MM.1S (cell line): Measurements from ENCODE around the gene TPK1.

Experiments used
- DNase-seq: peaks from one replicate; pipeline ENCODE4 v3.0.0-alpha.2; 2015
- H2AFZ ChIP-seq: fragments of 300-600 bp; sonication (generic); 2 replicates; pipeline ENCODE4 v1.6.0; 2016; ENCODE audit warnings: antibody characterized with exemption, low read length
- H3F3A ChIP-seq: fragments of 300-600 bp; sonication (generic); 2 replicates; pipeline ENCODE4 v1.6.1; 2016; ENCODE audit warnings: mild to moderate bottlenecking, antibody characterized with exemption, low read length, moderate library complexity, mixed read lengths; ENCODE audit not compliant: insufficient read depth
- H3K27ac ChIP-seq: fragments of 300-600 bp; sonication (generic); 2 replicates; pipeline ENCODE4 v1.5.1; 2016; ENCODE audit warnings: mild to moderate bottlenecking, low read length
- H3K27me3 ChIP-seq: fragments of 300-600 bp; sonication (generic); replicated peaks from 2 replicates; pipeline ENCODE4 v1.6.0; 2016; ENCODE audit warnings: low read length; ENCODE audit not compliant: insufficient read depth
- H3K36me3 ChIP-seq: fragments of 300-600 bp; sonication (generic); replicated peaks from 2 replicates; pipeline ENCODE4 v1.6.1; 2016; ENCODE audit warnings: mild to moderate bottlenecking, low read length, mixed read lengths; ENCODE audit not compliant: insufficient read depth
- H3K4me1 ChIP-seq: fragments of 300-600 bp; sonication (generic); 2 replicates; pipeline ENCODE4 v1.6.1; 2016; ENCODE audit warnings: low read length, mixed read lengths
- H3K4me2 ChIP-seq: fragments of 300-600 bp; sonication (generic); 2 replicates; pipeline ENCODE4 v1.6.0; 2016; ENCODE audit warnings: low read depth, low read length
- H3K4me3 ChIP-seq: fragments of 300-600 bp; sonication (generic); 2 replicates; pipeline ENCODE4 v1.5.1; 2016; ENCODE audit warnings: low read length, mixed read lengths
- H3K79me2 ChIP-seq: fragments of 300-600 bp; sonication (generic); 2 replicates; pipeline ENCODE4 v1.6.1; 2016; ENCODE audit warnings: mixed run types, low read length, mixed read lengths
- H3K9ac ChIP-seq: fragments of 300-600 bp; sonication (generic); 2 replicates; pipeline ENCODE4 v1.6.1; 2016; ENCODE audit warnings: low read length, mixed read lengths
- H3K9me2 ChIP-seq: fragments of 300-600 bp; sonication (generic); replicated peaks from 2 replicates; pipeline ENCODE4 v1.6.1; 2016; ENCODE audit warnings: mild to moderate bottlenecking, low read length, mixed read lengths; ENCODE audit not compliant: insufficient read depth
- H3K9me3 ChIP-seq: fragments of 300-600 bp; sonication (generic); replicated peaks from 2 replicates; pipeline ENCODE4 v1.6.1; 2016; ENCODE audit warnings: mild to moderate bottlenecking, low read length, mixed read lengths; ENCODE audit not compliant: insufficient read depth
- H4K20me1 ChIP-seq: fragments of 300-600 bp; sonication (generic); 2 replicates; pipeline ENCODE4 v1.6.1; 2016; ENCODE audit warnings: mild to moderate bottlenecking, low read length, moderate library complexity, mixed read lengths; ENCODE audit not compliant: insufficient read depth
- CTCF ChIP-seq: fragments of 300-600 bp; sonication (generic); IDR thresholded peaks from 2 replicates; pipeline ENCODE4 v1.5.1; 2016; ENCODE audit warnings: antibody characterized with exemption, low read length, mixed read lengths
- EZH2 ChIP-seq: fragments of 300-600 bp; sonication (generic); optimal IDR thresholded peaks from 2 replicates; pipeline ENCODE3; 2017; ENCODE audit warnings: low read depth, mild to moderate bottlenecking, antibody characterized with exemption, low read length, mixed read lengths
- EZH2phosphoT487 ChIP-seq: fragments of 300-600 bp; sonication (generic); IDR thresholded peaks from 2 replicates; pipeline ENCODE4 v1.6.1; 2018; ENCODE audit warnings: antibody characterized with exemption, low read length

Gene TPK1

GRCh38 chr7:144416341-144416740 is 419.5 kb downstream of the TPK1 start:
- no peak overlapping the region for H2AFZ ChIP-seq
- no peaks in the 10 kb centered on the region for H4K20me1 ChIP-seq
- H3K4me3 ChIP-seq = no peak overlapping the region
- no peak overlapping the region for H3K9ac ChIP-seq
- H3K9me2 ChIP-seq = no peaks in the 10 kb centered on the region
- no peaks in the 10 kb centered on the region for H3K27me3 ChIP-seq
- no peaks in the 10 kb centered on the region for H3F3A ChIP-seq
- H3K4me2 ChIP-seq = no peak overlapping the region
- TF ChIP-seq EZH2phosphoT487 (no peak), EZH2 (no peak), CTCF (no peak)
- DNase-seq = no peak
- no peaks in the 10 kb centered on the region for H3K36me3 ChIP-seq
- H3K9me3 ChIP-seq = no peaks in the 10 kb centered on the region
- H3K4me1 ChIP-seq = no peaks in the 10 kb centered on the region
- H3K27ac ChIP-seq = no peak overlapping the region
- H3K79me2 ChIP-seq = no peaks in the 10 kb centered on the region

GRCh38 chr7:144415858-144416257 is 420.0 kb downstream of the TPK1 start:
- Histone ChIP-seq H3K9me2 (no peaks in the 10 kb centered on the region), H3F3A (no peaks in the 10 kb centered on the region), H2AFZ (no peak overlapping the region), H3K9ac (no peak overlapping the region), H3K9me3 (no peaks in the 10 kb centered on the region), H3K79me2 (no peaks in the 10 kb centered on the region), H3K27me3 (no peaks in the 10 kb centered on the region), H3K27ac (no peak overlapping the region), H3K4me2 (no peak overlapping the region), H3K36me3 (no peaks in the 10 kb centered on the region), H4K20me1 (no peaks in the 10 kb centered on the region), H3K4me1 (no peaks in the 10 kb centered on the region), H3K4me3 (no peak overlapping the region)
- TF ChIP-seq CTCF (no peak), EZH2 (no peak), EZH2phosphoT487 (no peak)
- DNase-seq = no peak

DNA sequence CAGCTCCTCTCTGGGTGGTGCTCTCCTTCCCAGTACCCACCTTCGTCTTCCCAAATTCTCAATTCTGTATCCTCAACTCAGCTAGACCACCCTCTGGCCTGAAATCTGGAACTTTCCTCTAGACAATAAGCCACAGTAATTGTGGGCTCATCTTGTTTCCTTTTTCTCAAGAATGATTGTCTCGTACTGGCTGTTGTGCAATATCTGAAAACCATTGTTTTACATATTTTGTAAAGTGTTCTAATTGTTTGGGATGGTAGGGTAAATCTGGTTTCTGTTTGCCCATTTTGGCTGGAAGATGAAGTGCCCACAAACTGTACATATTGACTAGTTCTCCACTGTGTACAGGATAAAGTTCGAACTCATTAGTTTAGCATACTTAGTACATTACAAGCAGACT is 421.0 kb downstream of the TPK1 start:
- Histone ChIP-seq H3K27me3 (no peaks in the 10 kb centered on the region), H3K9ac (no peak overlapping the region), H4K20me1 (no peaks in the 10 kb centered on the region), H3K4me3 (no peak overlapping the region), H3K27ac (no peak overlapping the region), H3F3A (no peaks in the 10 kb centered on the region), H3K9me2 (no peaks in the 10 kb centered on the region), H3K9me3 (no peaks in the 10 kb centered on the region), H3K4me1 (no peaks in the 10 kb centered on the region), H3K36me3 (no peaks in the 10 kb centered on the region), H2AFZ (no peak overlapping the region), H3K79me2 (no peaks in the 10 kb centered on the region), H3K4me2 (no peak overlapping the region)
- DNase-seq = no peak
- TF ChIP-seq EZH2 (no peak), CTCF (no peak), EZH2phosphoT487 (no peak)
